ENCODE data around the gene GFRA4.

GFRA4 gene

DNA sequence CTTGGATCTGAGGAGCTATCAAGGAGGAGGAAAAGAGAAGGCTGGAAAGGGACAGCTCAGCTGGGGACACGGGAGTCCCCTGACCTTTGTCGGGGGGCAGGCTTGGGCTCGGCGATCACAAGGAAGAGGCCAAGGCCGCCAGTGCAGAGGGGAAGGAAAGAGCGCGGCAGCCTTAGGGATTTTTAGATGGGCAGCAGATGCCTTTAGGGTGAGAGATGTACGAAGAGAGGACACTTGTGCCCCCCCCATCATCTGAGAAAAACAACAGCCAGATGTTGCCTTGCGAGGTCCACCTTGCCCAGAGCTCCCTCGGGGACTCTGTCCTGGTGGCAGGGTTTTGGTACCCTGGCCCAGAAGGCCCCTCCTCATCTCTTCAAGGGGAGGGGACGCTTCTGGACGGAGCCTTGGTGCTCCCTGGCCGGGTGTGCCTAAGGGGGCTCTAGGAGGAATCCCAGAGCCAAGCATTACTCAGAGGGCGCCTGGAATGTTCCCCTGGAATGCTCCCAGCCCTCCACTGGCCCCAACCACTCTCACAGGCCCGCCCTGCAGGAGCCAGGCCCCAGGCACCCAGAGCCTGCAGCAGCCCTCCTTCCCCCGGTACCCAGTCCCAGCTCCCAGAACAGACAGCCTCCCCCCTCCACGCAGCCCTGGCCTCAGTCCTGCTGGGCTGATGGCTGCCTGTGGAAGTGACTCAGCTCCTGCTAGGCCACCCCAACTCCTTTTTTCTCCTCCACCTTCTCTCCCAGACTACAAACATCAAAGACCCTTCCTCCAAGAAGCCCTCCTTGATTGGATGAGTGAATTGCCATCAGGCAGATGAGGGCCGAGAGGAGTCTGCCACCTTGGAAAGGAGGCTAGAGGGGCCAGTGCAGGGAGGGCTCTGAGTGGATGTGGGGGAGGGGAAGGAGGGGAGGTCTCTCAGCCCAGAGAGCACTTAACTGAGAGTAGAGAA is 16.8 kb upstream of the GFRA4 start:
- Histone ChIP-seq H3K9ac (ENCODE audit: low read length) (peak overlapping the region; percentile 20), H3K4me3 (ENCODE audit: low read depth, low read length) (peak overlapping the region; percentile 76; the same call in 1 of the 2 replicates), H3K27me3 (ENCODE audit: control insufficient read depth, insufficient read depth, low read length) (peaks cover 30% of the 10 kb centered on the region)

DNA sequence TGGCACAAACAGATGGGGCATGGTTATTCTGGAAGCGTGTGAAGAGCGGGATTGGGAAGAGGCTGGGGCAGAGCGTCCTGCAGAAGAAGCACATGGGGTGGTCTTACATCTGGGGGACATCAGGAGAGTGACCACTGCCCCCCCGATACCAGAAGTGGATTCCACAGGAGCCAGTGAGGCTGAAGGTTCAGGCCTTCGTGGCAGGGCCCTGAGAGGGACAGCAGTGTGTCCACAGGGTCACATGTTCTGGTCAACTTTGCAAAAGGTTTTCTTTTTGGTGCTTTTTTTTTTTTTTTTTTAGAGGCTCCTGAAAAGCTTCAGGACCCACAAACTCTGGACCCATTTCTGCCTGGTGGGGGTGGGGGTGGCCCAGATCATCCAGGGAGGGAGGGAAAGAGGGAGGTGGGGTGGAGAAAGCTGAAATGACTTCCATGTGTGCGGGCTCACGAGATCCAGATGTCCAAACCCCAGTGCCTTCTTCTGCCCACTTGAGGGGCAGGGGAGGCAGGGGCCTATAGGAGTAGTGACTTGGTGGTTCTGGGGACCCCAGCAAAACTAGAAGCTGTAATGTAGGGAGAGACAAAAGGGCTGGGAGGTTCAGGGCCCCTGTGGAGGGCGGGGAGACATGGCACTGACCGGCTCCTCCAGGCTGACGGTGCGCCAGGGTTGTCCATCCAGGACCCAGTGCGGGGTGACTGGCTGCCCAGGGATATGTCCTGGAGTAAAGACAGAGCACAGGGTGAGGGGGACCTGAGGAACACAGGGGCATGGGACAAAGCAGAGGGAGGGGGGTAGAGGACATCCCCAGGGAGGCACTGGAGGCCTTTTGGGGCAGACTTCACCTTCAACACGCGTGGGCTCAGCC is 15.9 kb upstream of the GFRA4 start:
- no peak overlapping the region for H3K4me3 ChIP-seq (ENCODE audit: low read depth, low read length)
- H3K4me1 ChIP-seq (ENCODE audit: control insufficient read depth, insufficient read depth, low read length) = peaks cover 27% of the 10 kb centered on the region
- H3K36me3 ChIP-seq (ENCODE audit: control insufficient read depth, insufficient read depth, low read length) = no peaks in the 10 kb centered on the region
- H3K9ac ChIP-seq (ENCODE audit: low read length) = no peak overlapping the region
- H3K27ac ChIP-seq (ENCODE audit: low read depth, low read length) = no peak overlapping the region
- no peaks in the 10 kb centered on the region for H3K9me3 ChIP-seq (ENCODE audit: control insufficient read depth, insufficient read depth, low read depth, low read length)
- H3K27me3 ChIP-seq (ENCODE audit: control insufficient read depth, insufficient read depth, low read length) = peaks cover 29% of the 10 kb centered on the region

More for the DNA sequence above, 16.8 kb upstream of the GFRA4 start:
- peaks cover 36% of the 10 kb centered on the region for H3K4me1 ChIP-seq (ENCODE audit: control insufficient read depth, insufficient read depth, low read length)
- no peaks in the 10 kb centered on the region for H3K9me3 ChIP-seq (ENCODE audit: control insufficient read depth, insufficient read depth, low read depth, low read length)
- H3K36me3 ChIP-seq (ENCODE audit: control insufficient read depth, insufficient read depth, low read length) = no peaks in the 10 kb centered on the region
- H3K27ac ChIP-seq (ENCODE audit: low read depth, low read length) = no peak overlapping the region

DNA sequence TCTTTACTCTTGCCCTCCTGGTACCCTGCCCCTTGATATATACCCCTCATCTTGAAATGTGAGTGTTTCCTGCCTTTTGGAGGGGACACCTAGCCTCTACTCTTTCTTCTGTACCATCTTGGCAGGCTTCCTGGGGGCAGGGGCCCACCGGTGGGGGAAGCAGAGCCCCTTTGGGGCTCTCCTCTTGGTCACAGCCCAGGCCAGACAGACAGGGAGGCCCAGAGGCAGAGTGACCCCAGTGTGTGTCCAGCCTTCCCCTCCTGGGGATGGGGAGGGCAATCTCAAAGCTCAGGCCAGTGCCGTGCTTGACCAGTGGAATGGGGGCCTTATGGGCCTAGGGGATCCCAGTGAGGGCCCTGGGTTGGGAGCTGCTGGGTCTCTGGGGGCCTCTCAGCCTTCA is 15.0 kb upstream of the GFRA4 start:
- Histone ChIP-seq H3K4me3 (ENCODE audit: low read depth, low read length) (no peak overlapping the region), H3K36me3 (ENCODE audit: control insufficient read depth, insufficient read depth, low read length) (no peaks in the 10 kb centered on the region), H3K27ac (ENCODE audit: low read depth, low read length) (no peak overlapping the region), H3K27me3 (ENCODE audit: control insufficient read depth, insufficient read depth, low read length) (peaks cover 27% of the 10 kb centered on the region), H3K9me3 (ENCODE audit: control insufficient read depth, insufficient read depth, low read depth, low read length) (no peaks in the 10 kb centered on the region), H3K4me1 (ENCODE audit: control insufficient read depth, insufficient read depth, low read length) (peaks cover 27% of the 10 kb centered on the region), H3K9ac (ENCODE audit: low read length) (no peak overlapping the region)

DNA sequence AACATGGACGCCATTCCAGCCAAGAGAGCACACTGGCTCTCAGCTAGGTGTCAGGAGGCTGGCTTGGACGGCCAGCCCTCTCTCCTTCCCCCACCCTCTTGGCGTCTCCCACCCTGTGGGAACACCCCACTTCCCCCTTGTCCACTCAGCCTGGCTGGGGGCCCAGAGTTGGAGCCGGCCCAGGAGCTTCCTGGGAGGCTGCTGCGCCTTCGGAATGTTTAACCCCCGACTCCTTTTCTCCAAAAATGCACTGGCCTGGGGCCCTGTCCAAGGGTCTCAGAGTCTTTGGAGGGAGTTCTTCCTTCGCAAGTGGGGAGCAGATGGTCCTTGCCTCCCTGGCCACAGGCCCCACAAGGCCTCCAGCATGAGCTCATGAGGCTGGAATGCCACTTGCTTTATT is 14.5 kb upstream of the GFRA4 start:
- peaks cover 27% of the 10 kb centered on the region for H3K4me1 ChIP-seq (ENCODE audit: control insufficient read depth, insufficient read depth, low read length)
- H3K36me3 ChIP-seq (ENCODE audit: control insufficient read depth, insufficient read depth, low read length) = no peaks in the 10 kb centered on the region
- H3K27ac ChIP-seq (ENCODE audit: low read depth, low read length) = no peak overlapping the region
- H3K4me3 ChIP-seq (ENCODE audit: low read depth, low read length) = no peak overlapping the region
- H3K27me3 ChIP-seq (ENCODE audit: control insufficient read depth, insufficient read depth, low read length) = peaks cover 31% of the 10 kb centered on the region
- H3K9ac ChIP-seq (ENCODE audit: low read length) = no peak overlapping the region
- no peaks in the 10 kb centered on the region for H3K9me3 ChIP-seq (ENCODE audit: control insufficient read depth, insufficient read depth, low read depth, low read length)

DNA sequence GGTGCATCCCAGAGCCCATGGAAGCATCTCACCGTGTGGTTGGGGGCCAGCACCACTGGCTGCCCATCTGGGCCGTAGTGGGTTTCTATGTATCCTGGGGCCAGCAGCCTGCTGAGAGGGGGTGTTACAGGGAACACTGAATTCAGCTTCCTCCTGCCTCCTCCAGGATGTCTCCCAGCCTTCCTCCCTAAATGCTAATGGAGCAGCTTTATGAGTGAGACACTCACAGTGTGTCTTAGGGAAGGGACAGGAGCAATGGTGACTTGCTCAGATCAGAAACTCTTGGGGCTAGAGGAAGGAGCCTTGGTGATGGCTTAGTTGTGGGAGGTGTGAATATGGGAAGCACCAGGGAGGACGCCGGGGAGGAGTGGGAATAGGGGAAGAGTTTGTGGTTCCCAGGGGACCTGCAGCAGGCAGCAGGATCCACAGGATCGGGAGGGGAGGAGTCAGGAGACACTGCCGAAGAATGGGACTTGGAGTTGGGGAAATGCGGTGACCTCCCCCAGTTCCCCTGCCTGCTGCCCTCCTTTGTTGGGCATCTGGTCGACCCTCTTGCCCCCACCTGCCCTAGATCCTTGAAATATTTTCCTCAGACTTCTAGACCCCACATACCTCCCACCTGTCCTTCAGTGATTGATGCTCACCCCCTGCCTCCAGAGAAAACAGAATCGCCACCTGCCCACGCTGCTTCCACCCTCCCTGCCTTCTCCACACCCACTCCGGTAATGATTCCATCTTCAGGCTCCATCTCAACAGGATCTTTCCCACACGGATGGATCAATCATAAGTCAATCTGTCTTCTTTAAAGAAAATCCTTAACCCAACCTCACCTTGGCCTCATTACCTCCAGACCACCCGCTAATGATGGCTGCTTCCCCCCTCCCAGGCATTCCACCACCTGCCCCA is 12.0 kb upstream of the GFRA4 start:
- no peak overlapping the region for H3K27ac ChIP-seq (ENCODE audit: low read depth, low read length)
- no peak overlapping the region for H3K9ac ChIP-seq (ENCODE audit: low read length)
- H3K27me3 ChIP-seq (ENCODE audit: control insufficient read depth, insufficient read depth, low read length) = peaks cover 39% of the 10 kb centered on the region
- no peaks in the 10 kb centered on the region for H3K36me3 ChIP-seq (ENCODE audit: control insufficient read depth, insufficient read depth, low read length)
- no peaks in the 10 kb centered on the region for H3K9me3 ChIP-seq (ENCODE audit: control insufficient read depth, insufficient read depth, low read depth, low read length)
- peaks cover 12% of the 10 kb centered on the region for H3K4me1 ChIP-seq (ENCODE audit: control insufficient read depth, insufficient read depth, low read length)
- H3K4me3 ChIP-seq (ENCODE audit: low read depth, low read length) = no peak overlapping the region

DNA sequence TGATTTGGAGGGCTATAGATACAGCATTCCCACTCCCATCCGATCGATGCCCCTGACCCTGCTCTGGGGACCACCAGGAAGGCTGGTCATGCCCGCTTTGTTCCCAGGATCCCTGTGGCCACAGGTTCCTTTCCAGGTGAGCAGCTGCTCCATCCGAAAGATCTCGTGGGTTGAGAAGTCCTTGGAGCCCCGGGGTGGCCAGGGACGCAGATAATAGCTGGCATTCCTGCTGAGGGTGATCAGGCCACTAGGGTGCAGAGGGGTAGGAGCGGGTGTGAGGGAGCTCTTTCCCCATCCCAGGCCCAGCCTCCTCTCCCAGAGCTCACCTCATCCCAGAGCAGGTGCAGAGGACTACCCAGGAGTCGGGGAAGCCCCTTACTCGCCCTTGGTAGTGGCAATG is 11.2 kb upstream of the GFRA4 start:
- Histone ChIP-seq H3K27ac (ENCODE audit: low read depth, low read length) (no peak overlapping the region), H3K9ac (ENCODE audit: low read length) (no peak overlapping the region), H3K4me3 (ENCODE audit: low read depth, low read length) (no peak overlapping the region), H3K9me3 (ENCODE audit: control insufficient read depth, insufficient read depth, low read depth, low read length) (no peaks in the 10 kb centered on the region), H3K36me3 (ENCODE audit: control insufficient read depth, insufficient read depth, low read length) (no peaks in the 10 kb centered on the region), H3K27me3 (ENCODE audit: control insufficient read depth, insufficient read depth, low read length) (peaks cover 39% of the 10 kb centered on the region), H3K4me1 (ENCODE audit: control insufficient read depth, insufficient read depth, low read length) (peaks cover 11% of the 10 kb centered on the region; the same call in 1 of the 2 replicates)

DNA sequence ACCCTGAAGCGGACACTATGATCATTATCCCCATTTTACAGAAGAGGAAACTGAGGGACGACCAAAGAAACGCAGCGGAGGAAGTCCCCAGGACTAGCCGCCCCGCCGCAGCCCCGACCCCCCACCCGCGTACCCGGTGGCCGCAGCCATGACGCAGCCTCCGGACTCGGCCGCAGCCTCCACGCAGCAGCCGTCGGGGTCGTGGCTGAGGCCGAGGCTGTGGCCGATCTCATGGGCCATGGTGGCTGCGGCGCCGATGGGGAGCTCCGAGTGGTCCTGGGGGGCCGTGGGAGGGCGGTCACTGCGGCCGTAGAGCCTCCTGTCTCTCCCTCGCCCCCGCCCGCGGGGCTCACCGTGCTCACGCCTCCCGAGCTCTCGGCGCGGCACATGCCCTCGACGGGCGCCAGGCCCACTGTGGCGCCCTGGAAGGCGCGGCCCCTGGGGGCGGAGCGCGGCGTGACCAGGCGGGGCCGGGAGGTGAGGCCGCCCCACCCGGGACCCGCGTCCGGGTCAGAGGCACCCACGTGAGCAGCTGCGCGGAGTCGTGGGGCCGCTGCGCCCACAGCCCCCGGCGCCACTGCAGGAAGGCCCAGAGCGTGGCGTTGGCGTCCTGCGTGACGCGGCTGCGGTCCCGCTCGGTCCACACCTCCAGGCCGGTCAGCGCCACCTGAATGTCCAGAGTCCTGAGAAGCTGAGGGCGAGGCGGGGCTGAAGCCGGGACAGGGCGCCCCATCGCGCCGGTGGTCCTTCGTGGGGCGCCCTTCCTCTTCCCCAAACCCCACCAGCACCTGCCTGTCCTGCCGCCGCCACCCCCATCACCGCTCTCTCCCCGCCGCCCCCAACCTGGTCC is 10.2 kb upstream of the GFRA4 start:
- no peaks in the 10 kb centered on the region for H3K9me3 ChIP-seq (ENCODE audit: control insufficient read depth, insufficient read depth, low read depth, low read length)
- peaks cover 10% of the 10 kb centered on the region; the same call in 1 of the 2 replicates for H3K4me1 ChIP-seq (ENCODE audit: control insufficient read depth, insufficient read depth, low read length)
- H3K4me3 ChIP-seq (ENCODE audit: low read depth, low read length) = peak overlapping the region; percentile 42; the same call in 1 of the 2 replicates
- no peak overlapping the region for H3K27ac ChIP-seq (ENCODE audit: low read depth, low read length)
- H3K9ac ChIP-seq (ENCODE audit: low read length) = no peak overlapping the region
- peaks cover 39% of the 10 kb centered on the region for H3K27me3 ChIP-seq (ENCODE audit: control insufficient read depth, insufficient read depth, low read length)
- no peaks in the 10 kb centered on the region for H3K36me3 ChIP-seq (ENCODE audit: control insufficient read depth, insufficient read depth, low read length)

DNA sequence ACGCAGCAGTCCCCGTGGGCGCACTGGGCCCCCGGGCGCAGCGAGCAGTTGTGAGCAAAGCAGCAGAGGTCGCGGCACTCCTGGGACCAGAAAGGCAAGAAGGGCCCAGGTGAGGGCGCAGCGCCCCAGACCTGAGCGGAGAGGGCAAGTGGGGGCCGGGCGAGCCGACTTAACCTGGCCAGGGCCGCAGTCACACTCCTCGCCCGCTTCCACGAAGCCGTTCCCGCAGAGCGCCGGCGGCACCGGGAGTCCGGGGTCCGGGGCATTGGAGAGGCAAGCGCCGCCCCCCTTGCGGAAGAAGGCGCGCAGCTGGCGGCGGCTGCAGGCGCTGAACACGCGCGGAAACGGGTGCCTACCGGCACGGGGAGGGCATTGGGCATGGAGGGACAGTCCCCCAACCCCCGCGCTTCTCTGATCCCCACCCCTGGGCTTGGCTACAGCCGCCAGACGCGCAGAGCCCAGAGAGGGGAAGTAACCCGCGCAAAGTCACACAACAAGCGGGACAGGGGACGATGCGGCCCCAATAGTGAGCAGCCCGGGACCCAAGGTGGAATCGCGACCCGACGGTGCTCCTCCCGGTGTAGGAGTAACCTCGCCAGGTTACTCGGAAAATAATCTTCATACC is 9.5 kb upstream of the GFRA4 start:
- H3K4me3 ChIP-seq (ENCODE audit: low read depth, low read length) = peak overlapping the region; percentile 42; the same call in 1 of the 2 replicates
- no peaks in the 10 kb centered on the region for H3K36me3 ChIP-seq (ENCODE audit: control insufficient read depth, insufficient read depth, low read length)
- H3K9me3 ChIP-seq (ENCODE audit: control insufficient read depth, insufficient read depth, low read depth, low read length) = no peaks in the 10 kb centered on the region
- H3K27me3 ChIP-seq (ENCODE audit: control insufficient read depth, insufficient read depth, low read length) = peaks cover 39% of the 10 kb centered on the region
- H3K27ac ChIP-seq (ENCODE audit: low read depth, low read length) = no peak overlapping the region
- peaks cover 10% of the 10 kb centered on the region; the same call in 1 of the 2 replicates for H3K4me1 ChIP-seq (ENCODE audit: control insufficient read depth, insufficient read depth, low read length)
- H3K9ac ChIP-seq (ENCODE audit: low read length) = no peak overlapping the region

DNA sequence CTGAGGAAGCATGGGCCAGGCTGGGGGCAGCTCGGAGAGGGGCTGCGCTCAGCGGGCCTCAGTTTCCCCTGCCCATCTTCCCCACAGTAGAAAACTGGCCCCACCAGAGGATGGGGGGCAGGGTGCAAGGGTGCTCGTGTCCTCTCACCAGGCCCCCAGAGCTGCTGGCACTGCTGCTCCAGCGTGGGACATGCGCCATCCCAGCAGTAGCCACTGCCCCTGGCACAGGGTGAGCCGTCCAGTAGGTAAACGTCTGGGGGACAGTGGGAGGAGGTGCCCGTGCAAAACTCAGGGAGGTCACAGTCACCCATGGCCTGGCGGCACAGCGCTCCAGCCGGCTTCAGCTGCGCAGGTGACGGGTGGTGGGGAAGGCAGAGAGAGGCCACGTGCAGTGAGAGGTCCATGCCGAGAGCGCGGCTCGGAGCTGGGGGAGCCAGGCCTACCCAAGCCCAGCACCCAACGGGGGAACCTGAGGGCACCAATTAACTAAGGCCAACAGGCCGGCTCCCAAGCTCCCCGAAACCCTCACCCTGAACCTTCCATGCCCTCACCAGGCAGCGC is 8.9 kb upstream of the GFRA4 start:
- H3K27ac ChIP-seq (ENCODE audit: low read depth, low read length) = no peak overlapping the region
- H3K4me1 ChIP-seq (ENCODE audit: control insufficient read depth, insufficient read depth, low read length) = peaks cover 10% of the 10 kb centered on the region; the same call in 1 of the 2 replicates
- H3K9me3 ChIP-seq (ENCODE audit: control insufficient read depth, insufficient read depth, low read depth, low read length) = no peaks in the 10 kb centered on the region
- peaks cover 39% of the 10 kb centered on the region for H3K27me3 ChIP-seq (ENCODE audit: control insufficient read depth, insufficient read depth, low read length)
- H3K9ac ChIP-seq (ENCODE audit: low read length) = no peak overlapping the region
- H3K36me3 ChIP-seq (ENCODE audit: control insufficient read depth, insufficient read depth, low read length) = no peaks in the 10 kb centered on the region
- peak overlapping the region; percentile 42; the same call in 1 of the 2 replicates for H3K4me3 ChIP-seq (ENCODE audit: low read depth, low read length)
